ENCODE data around the gene OR4C45. TPM values are rescaled to one million over a fixed set of nuclear protein-coding genes. Genes with fewer than 3 reads are reported as not detected.
"Not testable (repeated sequence)": the region's sequence is repeated elsewhere in the genome, so short reads cannot be mapped to it uniquely, and the experiment has no call there.

OR4C45 gene
- total RNA-seq, 2 donors from 2014 or later, result not detected

GRCh38 chr11:50073113-50074105 lies 40.7 kb downstream of the OR4C45 start:
- H3K9me3 ChIP-seq, result no peaks in the 10 kb centered on the region
- no peaks in the 10 kb centered on the region for H3K4me1 ChIP-seq (replicated peaks)
- no peak overlapping the region for H3K27ac ChIP-seq
- DNase-seq (ENCODE audit: low spot score), result no peak
- no peak overlapping the region for H3K4me3 ChIP-seq
- no peaks in the 10 kb centered on the region for H3K27me3 ChIP-seq (replicated peaks; ENCODE audit: insufficient read depth)
- no peaks in the 10 kb centered on the region for H3K36me3 ChIP-seq
- intact Hi-C loops (cut with DNase I), result no loop called here
- TF ChIP-seq, protein P1, sequence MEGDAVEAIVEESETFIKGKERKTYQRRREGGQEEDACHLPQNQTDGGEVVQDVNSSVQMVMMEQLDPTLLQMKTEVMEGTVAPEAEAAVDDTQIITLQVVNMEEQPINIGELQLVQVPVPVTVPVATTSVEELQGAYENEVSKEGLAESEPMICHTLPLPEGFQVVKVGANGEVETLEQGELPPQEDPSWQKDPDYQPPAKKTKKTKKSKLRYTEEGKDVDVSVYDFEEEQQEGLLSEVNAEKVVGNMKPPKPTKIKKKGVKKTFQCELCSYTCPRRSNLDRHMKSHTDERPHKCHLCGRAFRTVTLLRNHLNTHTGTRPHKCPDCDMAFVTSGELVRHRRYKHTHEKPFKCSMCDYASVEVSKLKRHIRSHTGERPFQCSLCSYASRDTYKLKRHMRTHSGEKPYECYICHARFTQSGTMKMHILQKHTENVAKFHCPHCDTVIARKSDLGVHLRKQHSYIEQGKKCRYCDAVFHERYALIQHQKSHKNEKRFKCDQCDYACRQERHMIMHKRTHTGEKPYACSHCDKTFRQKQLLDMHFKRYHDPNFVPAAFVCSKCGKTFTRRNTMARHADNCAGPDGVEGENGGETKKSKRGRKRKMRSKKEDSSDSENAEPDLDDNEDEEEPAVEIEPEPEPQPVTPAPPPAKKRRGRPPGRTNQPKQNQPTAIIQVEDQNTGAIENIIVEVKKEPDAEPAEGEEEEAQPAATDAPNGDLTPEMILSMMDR (IDR thresholded peaks at IDR 0.05), result no peak
- TF ChIP-seq POLR2A (IDR thresholded peaks at IDR 0.05), result no peak
- no peak for TF ChIP-seq POLR2AphosphoS5 (IDR thresholded peaks at IDR 0.05)
- WGBS, result 88% methylated on average over 10 of the region's 10 CpGs

GRCh38 chr11:50074161-50074560 lies 41.5 kb downstream of the OR4C45 start:
- H3K4me3 ChIP-seq, result no peak overlapping the region
- H3K9me3 ChIP-seq, result no peaks in the 10 kb centered on the region
- H3K4me1 ChIP-seq (replicated peaks), result no peaks in the 10 kb centered on the region
- DNase-seq (ENCODE audit: low spot score), result no peak
- H3K36me3 ChIP-seq, result no peaks in the 10 kb centered on the region
- intact Hi-C loops (cut with DNase I), result no loop called here
- 90% methylated on average over 6 of the region's 6 CpGs for WGBS
- no peak overlapping the region for H3K27ac ChIP-seq
- no peaks in the 10 kb centered on the region for H3K27me3 ChIP-seq (replicated peaks; ENCODE audit: insufficient read depth)
- TF ChIP-seq, protein P1 (IDR thresholded peaks at IDR 0.05), result no peak
- TF ChIP-seq POLR2A (IDR thresholded peaks at IDR 0.05), result no peak
- no peak for TF ChIP-seq POLR2AphosphoS5 (IDR thresholded peaks at IDR 0.05)

- Histone ChIP-seq H3K36me3 (no peaks in the 10 kb centered on the region), H3K27ac (no peak overlapping the region), H3K9me3 (no peaks in the 10 kb centered on the region), H3K27me3 (replicated peaks; ENCODE audit: insufficient read depth) (no peaks in the 10 kb centered on the region), H3K4me3 (no peak overlapping the region), H3K4me1 (replicated peaks) (no peaks in the 10 kb centered on the region)
- TF ChIP-seq POLR2AphosphoS5 (IDR thresholded peaks at IDR 0.05) (no peak), POLR2A (IDR thresholded peaks at IDR 0.05) (no peak)
- TF ChIP-seq, protein P1 (IDR thresholded peaks at IDR 0.05), result no peak
- DNase-seq (ENCODE audit: low spot score), result no peak
- intact Hi-C loops (cut with DNase I), result no loop called here
- WGBS, result 77% methylated on average over 4 of the region's 4 CpGs
Measured at GRCh38 chr11:50075856-50076255, 43.2 kb downstream of the OR4C45 start.

GRCh38 chr11:50077526-50077925 lies 44.9 kb downstream of the OR4C45 start:
- H3K27me3 ChIP-seq (replicated peaks; ENCODE audit: insufficient read depth), result no peaks in the 10 kb centered on the region
- TF ChIP-seq POLR2AphosphoS5 (IDR thresholded peaks at IDR 0.05) (no peak), POLR2A (IDR thresholded peaks at IDR 0.05) (no peak)
- TF ChIP-seq, protein P1 (IDR thresholded peaks at IDR 0.05), result no peak
- no peak overlapping the region for H3K27ac ChIP-seq
- 88% methylated on average over 5 of the region's 5 CpGs for WGBS
- H3K9me3 ChIP-seq, result no peaks in the 10 kb centered on the region
- DNase-seq (ENCODE audit: low spot score), result no peak
- H3K36me3 ChIP-seq, result no peaks in the 10 kb centered on the region
- H3K4me1 ChIP-seq (replicated peaks), result no peaks in the 10 kb centered on the region
- H3K4me3 ChIP-seq, result no peak overlapping the region
- intact Hi-C loops (cut with DNase I), result no loop called here

GRCh38 chr11:50078001-50078400 lies 45.3 kb downstream of the OR4C45 start:
- no peak for TF ChIP-seq POLR2AphosphoS5 (IDR thresholded peaks at IDR 0.05)
- TF ChIP-seq, protein P1 (IDR thresholded peaks at IDR 0.05), result no peak
- no peak for TF ChIP-seq POLR2A (IDR thresholded peaks at IDR 0.05)
- DNase-seq (ENCODE audit: low spot score), result no peak
- Histone ChIP-seq H3K27me3 (replicated peaks; ENCODE audit: insufficient read depth) (no peaks in the 10 kb centered on the region), H3K4me3 (no peak overlapping the region), H3K9me3 (no peaks in the 10 kb centered on the region), H3K36me3 (no peaks in the 10 kb centered on the region), H3K27ac (no peak overlapping the region), H3K4me1 (replicated peaks) (no peaks in the 10 kb centered on the region)
- WGBS, result 63% methylated on average over 1 of the region's 1 CpG
- intact Hi-C loops (cut with DNase I), result no loop called here

- intact Hi-C loops (cut with DNase I), result not testable (repeated sequence)
Measured at GRCh38 chr11:50078946-50079345, 46.3 kb downstream of the OR4C45 start.

More at GRCh38 chr11:50078946-50079345, 46.3 kb downstream of the OR4C45 start:
- not testable (repeated sequence) for H3K9me3 ChIP-seq; DNase-seq (ENCODE audit: low spot score); H3K36me3 ChIP-seq; H3K4me1 ChIP-seq (replicated peaks); H3K27ac ChIP-seq; H3K27me3 ChIP-seq (replicated peaks; ENCODE audit: insufficient read depth); H3K4me3 ChIP-seq

Measured in prostate gland (tissue), 2 donors.